HG02642 (cell line): ENCODE data around the gene EML5.
A peak's percentile ranks its signal among the peaks of the same experiment; 100 is the strongest.
"Not testable (repeated sequence)": the region's sequence is repeated elsewhere in the genome, so short reads cannot be mapped to it uniquely, and the experiment has no call there.

Experiments
- ATAC-seq: cut with Tn5 transposase; IDR thresholded peaks from one replicate; pipeline ENCODE4 v1.9.1; 2021; ENCODE audit warnings: mild to moderate bottlenecking; ENCODE audit not compliant: unreplicated experiment, poor library complexity

EML5 gene

DNA sequence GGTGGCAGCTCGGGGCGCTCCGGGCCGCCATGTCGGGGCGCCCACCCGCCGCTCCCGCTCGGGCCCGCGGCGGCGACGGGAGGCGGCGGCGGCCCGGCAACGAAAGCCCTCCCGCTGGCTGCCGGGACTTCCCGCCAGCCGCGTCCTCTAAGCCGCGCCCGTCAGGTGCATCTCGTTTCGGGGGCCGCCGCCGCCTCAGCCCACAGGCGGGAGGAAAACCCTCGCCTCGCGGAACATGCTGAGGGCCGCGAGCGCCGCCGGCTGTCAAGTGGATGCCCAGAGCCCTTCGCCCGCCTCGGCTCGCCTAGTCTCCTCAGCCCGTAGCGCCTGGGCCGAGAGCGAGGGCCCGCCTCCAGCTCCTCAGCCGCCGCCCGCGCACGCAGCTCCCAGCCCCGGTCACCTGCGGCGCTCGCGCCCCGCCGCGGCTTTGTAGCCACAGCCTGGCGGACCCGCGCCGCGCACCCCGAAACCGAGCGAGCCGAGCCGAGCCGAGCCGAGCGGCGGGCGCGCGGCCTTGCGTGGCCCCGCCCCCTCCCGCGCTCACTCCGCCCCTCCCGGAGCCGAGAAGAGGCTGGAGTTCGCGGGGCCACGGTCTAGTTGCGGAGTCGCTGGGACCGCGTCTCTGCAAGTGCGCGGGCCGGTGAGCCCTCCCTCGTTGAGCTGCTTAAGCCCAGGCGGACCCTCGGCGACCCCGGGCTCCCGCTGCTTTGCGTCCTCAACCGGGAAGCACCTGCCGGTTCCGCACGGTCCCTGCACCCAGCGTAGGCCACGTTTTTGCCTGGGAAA lies at the start of gene EML5:
TSS of gene EML5 (minus strand) at position 481 of the 786 bp plus-strand sequence. CDS start at position 31, 450 bp downstream.
- ATAC-seq, result peak; percentile 87

DNA sequence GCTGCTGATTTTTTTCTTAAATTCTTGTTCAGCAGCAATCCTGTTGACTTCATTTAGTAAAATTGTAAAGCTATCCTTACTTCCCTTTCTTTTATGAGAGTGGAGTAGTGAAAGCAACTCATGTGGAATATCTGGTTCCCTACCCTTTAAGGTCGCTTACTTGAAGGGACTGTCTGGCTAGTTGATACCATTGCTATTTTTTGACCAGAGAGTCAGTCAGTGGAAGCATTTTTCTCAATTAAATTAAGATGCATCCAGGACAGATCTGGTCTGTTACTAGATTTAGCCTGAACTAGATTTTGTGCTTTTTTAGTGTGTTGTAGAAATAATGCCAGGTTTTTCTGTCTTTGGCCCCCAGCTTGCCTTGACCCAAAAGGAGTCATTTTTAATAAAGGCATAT lies 49.7 kb upstream of the EML5 start:
- ATAC-seq, result no peak

DNA sequence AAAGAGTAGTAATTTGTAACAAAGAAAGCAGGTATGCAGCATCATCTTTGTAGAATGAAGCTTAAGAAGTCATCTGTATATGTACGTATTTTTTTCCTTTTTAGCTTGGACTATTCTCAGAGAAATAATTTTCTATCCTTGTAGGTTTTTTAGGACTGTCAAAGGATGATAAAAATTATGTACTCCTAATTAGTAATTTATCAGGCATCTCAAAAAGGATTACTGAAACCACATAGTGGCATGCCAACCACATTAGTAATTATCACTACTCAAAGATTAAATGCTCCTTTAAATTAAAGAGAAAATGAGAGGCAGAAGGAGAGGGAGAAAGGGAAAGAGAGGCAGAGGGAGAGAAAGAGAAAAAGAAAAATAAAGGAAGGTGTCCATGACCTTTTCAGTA lies 49.0 kb upstream of the EML5 start:
- ATAC-seq, result no peak

DNA sequence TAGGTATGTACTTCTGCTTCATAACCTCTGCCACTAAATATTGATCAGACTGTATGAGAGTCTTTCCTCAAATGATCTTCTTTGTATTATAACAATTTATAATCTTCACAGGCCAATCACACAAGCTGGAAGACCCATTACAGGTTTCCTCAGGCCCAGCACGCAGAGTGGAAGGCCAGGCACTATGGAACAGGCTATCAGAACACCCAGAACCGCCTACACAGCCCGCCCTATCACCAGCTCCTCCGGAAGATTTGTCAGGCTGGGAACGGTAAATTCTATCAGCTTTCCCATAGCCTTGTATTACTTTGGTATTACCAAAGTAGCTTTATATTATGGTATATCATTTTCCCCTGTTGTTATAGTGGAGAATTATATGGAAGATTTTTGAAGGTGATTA lies 48.2 kb upstream of the EML5 start:
- no peak for ATAC-seq

DNA sequence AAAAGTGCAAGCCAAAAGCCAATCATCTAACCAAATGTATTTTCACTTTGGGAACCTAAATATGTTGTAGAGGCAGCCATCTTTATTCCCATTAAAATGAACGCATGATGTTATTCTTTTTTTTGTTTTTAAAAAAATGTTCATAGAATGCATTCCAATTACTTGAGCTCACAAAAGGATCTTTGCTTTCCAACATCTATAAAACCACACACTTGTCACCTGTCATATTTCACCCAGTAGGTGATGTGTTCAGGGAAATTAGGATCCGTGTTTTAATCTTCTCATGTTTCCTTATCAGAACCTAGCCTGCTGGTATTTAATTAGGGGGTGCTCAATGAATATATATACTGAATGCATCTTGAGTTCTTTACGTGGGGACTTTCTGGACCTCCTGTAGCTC lies 45.3 kb upstream of the EML5 start:
- ATAC-seq, result no peak

DNA sequence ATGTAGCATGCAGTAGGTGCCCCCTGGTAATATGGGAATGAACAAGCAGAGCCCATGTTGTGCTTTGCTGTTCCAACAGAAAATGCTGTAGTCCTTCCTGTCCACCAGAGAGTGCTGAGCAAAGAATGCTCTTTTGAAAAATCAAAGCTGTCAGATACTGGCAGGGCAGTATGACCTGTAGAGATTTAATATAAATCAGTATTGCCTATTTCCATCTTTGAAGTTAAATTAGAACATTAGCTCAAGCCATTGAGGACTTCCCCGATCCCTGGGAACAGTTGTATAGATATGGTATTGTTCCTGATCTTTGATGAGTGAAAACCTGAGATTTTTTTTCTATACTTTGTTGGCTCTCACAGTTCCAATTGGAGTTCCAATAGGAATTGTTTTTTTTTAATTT lies 44.7 kb upstream of the EML5 start:
- ATAC-seq, result no peak

DNA sequence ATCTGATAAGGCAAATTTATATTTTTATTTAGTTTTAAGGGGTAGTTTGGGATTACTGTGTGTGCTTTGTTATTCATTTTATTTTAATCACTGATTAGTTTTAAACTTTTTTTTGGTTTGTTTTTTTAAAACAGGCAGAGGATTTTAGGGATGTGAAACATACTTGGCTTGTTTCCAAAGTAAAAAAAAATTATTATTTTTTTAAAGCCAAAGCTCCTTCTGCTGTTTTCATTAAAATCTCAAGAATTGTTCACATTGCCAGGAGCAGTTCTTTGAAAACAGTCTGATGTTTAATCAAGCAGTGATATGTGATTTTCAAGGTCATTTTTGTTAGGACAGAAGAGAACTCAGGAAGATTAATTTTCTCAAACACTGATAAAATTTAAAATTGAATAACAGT lies 42.9 kb upstream of the EML5 start:
- ATAC-seq, result no peak

DNA sequence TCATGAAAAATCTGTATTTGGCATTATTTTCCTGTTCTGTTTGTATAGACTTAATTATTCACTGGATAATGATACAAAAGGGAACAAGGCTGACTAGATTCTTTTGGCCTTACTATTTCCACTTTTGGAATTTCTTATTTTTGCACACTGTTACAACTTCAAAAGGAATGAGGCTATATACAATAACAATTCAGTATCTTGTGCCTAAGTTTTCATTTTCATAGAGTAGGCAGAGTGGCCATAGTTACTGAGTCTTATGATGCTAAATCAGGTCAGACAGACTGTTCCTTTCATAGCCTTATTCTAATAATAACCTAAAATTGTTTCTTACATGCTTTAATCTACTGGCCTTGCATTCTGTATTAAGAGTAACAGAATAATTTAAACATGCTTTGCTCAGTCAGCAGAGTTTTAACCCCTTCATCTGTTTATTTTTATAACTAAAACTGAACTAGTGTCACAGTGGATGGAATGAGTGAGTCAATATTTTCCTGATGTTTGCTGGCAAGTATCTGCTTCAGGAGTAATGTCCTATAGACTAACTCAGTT lies 42.2 kb upstream of the EML5 start:
- ATAC-seq, result no peak

DNA sequence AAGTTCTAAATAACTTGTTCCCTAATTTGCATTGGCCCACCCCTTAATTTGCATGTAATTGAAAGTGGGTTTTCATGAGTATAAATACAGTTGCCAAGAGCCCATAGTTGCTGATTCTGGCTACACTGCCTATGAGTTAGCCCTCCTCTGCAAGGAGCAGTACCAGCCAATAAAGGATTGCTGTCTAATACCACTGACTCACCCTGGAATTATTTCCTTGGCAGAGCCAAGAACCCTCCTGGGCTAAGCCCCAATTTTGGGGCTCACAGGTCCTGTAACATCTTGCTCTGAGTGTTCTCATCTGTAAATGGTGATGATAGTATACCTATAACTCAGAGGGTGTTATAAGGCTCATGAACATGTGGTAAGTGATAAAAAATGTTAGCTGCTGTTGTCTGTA lies 38.5 kb upstream of the EML5 start:
- ATAC-seq, result no peak

DNA sequence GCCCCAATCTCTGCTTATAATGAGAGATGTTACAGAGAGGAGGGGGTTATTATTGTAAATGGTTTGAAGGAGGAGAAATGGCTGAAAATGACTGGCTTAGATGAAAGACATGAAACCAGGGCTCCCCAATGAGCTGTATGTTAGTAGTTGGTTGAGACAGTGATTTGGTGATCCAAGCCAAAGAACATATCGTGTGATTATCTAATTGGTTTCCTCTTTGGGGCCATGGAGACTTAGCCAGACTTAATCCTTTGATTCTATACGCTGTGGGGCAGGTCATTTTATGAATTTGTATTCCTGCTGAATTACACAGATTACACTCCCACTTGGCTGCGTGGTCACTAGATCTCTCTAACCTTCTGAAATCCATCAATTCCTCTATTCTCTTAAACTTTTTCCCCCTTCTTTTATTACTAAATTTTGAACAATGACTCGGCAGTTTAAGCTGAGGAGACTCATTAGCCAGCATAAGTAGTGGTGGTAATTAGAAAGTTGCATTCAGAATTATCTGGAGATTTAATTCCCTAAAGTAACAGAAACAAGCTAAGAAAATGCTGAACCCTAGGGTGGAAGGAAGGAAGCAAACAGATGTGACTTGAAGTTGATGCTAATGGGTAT lies 37.0 kb upstream of the EML5 start:
- ATAC-seq, result no peak

DNA sequence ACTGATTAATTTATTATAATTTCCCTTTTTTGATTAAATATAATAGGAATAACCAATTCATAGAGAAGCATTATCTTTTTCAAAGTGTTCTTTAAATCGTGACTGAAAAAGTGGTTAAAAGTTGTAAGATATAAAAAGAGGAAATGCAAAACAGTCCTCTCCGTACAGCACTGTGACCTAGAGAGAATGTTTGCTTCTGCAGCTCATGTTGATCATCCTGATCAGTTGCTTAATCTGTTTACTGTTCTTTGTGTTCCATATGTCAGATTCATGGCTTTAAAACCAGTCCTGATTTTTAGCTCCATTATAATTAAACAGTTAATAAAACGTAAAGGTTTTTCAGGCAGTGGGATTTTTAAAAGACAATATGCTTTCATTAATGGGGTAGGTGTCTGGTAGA lies 36.4 kb upstream of the EML5 start:
- no peak for ATAC-seq

DNA sequence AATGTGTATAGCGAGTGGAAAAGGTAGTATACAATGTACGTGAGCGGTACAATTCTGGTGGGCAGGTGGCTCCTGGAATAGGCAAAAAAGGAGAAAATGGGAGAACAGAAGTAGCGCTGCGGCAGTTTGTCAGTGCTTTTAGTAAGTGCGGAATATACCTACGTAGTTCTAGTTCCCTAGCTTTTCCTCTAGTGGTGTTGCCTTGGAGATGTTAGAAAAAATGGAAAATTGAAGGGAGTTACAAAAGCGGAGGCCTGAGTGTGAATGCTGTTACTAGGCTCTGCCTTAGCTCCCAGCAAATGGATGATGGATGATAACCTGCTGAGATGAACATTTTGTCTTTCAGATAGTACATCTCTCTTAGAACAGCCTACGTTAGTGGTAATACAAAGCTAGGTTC lies 32.8 kb upstream of the EML5 start:
- ATAC-seq, result no peak

DNA sequence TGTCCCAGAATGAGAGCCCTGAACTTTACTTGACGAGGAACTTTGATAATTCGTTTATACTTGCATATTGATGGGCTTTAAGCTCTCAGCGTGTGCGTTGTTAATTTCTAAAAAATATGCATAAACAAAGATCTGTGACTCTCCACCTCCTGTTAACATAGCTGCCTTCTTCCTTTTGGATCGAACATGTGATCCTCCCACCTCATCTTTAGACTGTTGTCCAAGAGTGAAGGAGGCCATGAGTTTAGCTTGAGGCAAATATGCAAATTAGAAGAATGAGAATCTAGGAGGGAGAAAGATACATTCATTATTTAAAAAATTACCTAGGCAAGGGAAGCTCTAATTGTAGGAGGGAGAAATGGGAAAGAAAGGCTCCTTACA lies 32.3 kb upstream of the EML5 start:
- ATAC-seq, result no peak

DNA sequence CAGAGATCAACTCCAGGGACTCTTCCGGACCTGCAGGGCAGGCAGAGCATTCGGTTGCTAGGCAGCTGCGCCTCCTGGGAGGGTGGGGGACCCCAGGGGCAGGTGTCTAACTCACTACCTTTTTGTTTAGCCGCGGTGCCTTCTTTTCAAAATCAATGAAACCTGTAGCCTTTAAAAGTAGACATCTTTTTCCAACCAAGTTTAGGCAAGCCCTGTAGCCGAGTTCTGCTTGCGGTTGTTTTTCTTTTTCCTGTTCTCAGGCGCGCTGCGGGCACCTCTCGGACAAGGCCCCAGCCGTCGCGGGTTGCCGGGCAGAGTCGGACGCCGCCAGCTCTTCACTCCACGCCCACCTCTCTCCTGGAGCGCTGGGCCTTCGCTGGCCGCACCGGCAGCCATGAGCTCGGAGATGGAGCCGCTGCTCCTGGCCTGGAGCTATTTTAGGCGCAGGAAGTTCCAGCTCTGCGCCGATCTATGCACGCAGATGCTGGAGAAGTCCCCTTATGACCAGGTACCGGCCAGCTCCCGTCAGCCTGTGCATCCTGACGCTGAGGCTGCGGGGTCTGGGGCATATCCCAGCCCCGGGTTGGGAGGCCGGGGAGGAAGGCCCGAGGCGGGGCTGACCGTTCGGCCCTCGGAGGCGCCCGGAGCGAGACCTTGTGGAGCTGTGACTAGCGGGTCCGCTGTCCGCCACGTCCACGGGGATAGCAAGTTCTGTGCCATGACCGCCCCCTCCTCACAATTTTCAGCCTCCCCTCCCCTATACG lies 31.7 kb upstream of the EML5 start, which contains the start of gene TTC8:
TSS of gene TTC8 (plus strand) at position 338 of the 764 bp plus-strand sequence. CDS start at position 395, 57 bp downstream.
- ATAC-seq, result peak; percentile 99

DNA sequence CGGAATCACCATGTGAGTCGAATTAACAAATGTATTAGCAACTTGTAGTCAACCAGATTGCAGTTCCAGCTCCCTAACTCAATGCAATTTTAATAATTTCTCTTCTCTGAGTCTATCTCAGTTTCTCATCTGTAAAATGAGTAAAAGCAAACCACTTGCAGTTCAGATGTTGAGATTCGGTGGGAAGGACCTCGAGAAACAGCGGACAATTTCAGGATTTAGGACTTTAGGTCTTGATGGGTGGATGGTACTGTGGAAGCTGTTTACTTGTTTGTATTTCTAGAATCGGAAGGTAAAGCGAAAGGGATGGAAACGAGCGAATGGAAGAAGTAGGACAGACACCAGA lies 31.2 kb upstream of the EML5 start:
- ATAC-seq, result peak; percentile 7

DNA sequence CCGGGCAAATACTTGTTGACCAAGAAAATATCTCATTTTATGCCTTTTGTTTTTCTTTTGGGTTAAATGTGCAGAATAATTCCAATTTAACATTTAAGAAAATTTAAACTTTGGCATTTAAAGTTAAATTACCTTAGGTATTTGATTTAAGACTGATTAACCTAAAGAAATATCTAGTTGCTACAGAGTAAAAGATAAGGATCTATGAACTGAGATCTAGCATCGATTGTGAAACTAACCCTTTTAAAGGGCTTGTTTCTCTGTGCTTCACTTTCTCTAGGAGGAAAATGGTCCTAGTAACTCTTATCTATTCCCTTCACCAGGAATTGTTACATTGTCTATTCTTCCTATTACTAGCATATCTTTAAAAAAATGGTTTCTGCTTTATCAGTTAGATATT lies 29.1 kb upstream of the EML5 start:
- no peak for ATAC-seq

DNA sequence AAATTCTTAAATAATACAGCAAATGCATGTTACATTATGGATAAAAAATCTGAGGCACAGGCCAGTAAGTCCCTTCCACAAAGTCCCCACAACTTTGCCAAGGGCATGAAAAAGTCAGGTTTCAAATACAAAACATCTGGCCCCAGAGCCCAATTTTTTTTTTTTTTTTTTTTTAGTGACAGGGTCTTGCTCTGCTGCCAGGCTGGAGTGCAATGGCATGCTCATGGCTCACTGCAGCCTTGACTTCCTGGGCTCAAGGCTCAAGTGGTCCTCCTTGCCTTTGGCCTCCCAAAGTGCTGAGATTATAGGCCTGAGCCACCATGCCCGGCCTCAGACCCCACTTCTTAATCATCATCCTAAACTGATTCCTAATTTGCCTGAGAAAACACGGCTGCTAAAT lies 28.6 kb upstream of the EML5 start:
- no peak for ATAC-seq

DNA sequence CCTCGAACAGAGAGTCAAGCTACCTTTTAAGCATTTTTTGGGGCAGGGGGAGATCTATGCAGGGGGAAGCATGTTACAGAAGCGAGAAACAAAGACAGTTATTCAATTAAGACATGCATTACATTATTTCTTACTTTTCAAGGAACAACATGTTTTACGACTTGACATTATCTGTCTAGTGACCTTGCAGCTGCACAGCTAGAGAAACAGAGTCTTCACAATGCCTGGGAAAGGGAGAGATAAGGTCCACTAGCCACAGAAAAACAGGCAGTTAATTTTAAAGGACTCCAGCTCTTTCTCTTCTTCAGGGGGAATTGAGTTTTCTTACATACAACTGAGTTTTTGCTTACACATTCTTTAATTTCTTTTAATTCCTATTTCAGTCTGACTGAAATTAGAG lies 26.9 kb upstream of the EML5 start:
- ATAC-seq, result not testable (repeated sequence)

DNA sequence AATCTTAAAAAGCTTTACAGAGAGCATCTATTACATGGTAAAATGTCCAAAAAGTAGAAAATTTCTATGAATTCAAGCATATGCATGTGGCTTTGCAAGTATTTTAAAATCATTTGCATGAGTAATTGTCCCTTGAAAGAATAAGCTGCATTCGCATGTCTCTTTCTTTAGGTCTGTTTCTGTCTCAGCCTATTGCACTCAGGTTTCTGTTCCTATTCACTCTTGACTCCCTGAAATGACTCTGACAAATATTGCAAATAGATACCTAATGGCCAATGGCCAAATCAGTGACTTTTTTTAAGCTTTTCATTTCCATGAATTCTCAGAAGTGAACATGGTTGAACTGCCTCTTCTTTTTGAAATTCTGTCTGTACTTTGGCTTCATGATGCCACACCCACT lies 25.3 kb upstream of the EML5 start:
- no peak for ATAC-seq

DNA sequence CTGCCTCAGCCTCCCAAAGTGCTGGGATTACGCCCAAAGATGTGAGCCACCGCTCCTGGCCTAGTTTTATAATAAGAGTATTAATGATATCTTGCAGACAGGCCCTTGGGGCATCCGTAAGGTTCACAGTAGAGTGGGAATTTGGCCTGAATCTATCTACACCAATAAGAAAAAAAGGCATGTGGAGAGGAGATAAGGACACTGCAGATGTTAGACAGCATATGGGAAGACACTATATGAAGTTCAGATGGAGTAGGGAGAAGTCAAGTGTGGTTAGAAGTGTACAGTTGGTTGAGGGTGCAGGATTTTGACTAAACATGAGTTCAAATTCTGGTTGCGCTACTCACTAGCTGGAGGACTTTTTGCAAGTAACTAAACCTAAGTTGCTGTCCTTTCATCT lies 23.2 kb upstream of the EML5 start:
- no peak for ATAC-seq

DNA sequence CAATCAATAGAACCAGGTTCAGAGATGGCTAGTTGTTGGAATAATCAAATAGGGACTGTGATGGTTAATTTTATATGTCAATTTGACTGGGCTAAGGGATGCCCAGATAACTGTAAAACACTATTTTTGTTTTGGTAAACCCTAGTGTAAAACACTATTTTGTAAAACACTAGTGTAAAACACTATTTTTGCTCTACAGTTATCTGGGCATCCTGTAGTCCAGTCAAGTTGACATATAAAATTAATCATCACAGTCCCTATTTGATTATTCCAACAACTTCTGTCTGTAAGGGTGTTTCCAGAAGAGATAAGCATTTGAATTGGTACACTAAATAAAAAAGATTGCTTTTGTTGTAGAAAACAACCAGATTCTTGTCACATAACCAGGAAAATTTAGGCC lies 15.6 kb upstream of the EML5 start:
- ATAC-seq, result no peak
